HG03565 (cell line): ENCODE results near the gene DHX9.

Experiments used
- ATAC-seq: cut with Tn5 transposase; IDR thresholded peaks from one replicate; pipeline ENCODE4 v1.9.1; 2021; ENCODE audit warnings: mild to moderate bottlenecking, moderate library complexity; ENCODE audit not compliant: unreplicated experiment

DHX9 gene

DNA sequence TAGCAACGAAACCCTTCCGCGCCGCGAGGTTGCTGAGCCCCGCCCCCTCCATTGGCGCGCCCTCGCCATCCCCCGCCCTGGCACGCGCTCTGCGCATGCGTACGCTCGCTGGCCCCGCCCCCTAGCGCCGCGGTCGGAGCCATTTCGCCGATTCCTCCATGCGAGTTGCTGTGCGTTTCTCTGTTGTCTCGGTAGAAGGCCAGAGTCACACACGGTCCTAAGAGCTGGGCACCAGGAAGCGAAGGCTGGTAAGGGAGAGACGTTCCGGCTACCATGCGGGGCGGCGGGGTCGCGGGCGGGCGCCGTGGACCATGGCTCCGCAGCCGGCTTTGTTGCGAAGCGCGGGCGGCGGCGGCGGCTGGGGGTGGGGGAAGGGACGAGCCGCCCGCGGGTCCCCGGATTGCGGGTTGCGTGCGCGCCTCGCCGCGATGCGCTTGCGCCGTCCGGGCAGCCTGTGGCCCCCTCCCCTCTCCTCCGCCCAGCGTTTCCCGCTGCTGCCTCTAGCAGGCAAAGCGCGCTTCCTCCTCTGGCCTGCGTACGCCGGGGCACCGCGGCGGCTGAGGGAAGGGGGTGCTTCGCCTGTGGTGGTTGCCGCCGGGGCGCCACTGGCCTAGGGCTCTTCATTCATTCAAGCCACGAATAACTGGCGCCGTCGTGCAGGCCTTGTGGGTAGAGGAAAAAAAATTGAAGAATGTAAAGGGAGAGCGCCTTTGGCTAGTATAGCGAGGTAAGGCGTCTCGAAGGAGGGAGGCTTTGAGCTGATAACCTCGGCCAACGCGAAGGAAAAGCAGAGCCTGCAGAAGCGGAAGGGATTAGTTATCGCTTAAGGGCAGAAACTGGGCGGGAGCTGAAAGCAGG, at the start of gene DHX9:
Gene DHX9, plus strand, starts transcription at position 139 of the 858 bp plus-strand sequence. CDS start 3,220 bp downstream, outside the sequence.
- peak; percentile 69 for ATAC-seq

DNA sequence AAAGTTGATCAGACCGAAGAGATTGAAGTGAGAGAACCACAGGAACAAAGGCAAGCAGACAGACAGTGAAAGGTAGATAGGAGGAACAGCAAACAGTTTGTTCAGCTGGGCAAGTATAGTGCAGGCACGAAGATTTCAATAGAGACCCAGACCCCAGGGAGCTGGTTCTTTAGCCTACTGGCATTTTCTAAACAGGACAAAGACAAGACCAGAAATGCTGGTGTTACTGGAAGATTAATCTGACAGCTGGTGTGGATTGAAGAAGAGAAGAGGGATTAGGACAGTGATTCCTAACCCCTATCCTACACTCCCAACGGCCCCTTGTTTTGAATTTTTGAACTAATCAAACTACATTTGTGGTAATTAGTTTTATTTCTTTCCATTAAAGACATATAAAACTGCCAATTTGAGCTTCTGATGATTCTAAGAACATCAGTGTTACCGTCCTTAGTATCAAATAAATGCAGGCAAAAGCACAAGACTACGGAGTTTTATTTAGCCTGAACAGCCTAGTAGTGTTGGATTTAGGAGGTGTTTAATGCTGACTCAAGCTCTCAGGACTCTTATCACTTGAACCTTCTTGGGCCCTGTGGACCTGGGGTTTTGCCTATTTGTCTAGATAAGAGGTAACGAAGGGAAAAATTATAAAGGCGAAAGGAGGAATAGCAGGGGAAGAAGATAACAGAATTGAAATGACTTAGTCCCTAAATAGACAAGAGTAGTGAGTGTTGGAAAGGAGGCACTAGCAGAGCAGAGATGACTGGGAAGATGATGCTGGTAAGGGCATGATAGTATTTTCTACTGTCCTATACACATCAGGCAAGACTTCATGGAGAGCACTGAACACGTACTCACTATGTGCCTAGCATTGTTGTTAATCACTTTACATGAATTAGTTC, 47.6 kb upstream of the DHX9 start:
- ATAC-seq: no peak

DNA sequence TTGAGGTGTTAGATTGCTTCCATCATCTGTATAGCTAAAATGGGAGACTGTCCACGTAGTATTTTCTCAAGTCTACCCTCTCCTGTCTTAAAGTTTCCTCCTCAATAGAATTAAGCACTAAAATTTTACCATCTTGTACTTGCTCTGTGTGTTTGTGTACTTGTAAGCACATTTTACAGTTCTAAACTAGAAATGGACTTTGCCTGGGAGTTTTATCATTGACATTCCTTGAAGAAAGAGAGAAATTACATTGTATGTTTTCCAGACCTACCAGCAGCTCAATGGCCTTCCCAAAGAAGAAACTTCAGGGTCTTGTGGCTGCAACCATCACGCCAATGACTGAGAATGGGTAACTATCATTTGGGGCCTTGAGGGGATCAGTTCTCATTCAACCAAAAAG, 45.1 kb upstream of the DHX9 start:
- ATAC-seq: no peak

DNA sequence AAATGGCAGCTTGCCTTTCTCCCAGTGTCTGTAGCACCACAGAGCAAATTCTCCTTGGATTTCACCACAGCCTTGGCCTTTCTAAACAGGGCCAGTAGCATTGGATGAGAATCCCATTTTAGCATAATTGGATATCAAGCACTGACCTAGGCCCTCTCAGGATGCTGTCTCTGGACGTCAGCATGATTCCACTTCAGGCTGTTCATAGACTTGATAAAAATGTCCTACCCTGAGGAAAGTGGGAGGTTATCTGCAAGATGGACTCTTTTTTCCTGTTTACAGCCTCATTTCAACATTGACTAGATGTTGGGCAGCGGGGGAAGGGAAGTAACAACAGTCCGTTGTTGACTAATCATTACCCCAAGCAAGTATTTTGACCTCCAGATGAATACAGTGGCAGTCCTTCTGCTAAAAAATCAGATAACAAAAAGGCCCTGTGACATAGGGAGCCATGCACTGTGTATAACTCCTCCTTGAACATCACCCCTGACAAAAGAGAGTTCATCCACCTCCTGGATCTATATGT, 44.4 kb upstream of the DHX9 start:
- ATAC-seq: no peak

DNA sequence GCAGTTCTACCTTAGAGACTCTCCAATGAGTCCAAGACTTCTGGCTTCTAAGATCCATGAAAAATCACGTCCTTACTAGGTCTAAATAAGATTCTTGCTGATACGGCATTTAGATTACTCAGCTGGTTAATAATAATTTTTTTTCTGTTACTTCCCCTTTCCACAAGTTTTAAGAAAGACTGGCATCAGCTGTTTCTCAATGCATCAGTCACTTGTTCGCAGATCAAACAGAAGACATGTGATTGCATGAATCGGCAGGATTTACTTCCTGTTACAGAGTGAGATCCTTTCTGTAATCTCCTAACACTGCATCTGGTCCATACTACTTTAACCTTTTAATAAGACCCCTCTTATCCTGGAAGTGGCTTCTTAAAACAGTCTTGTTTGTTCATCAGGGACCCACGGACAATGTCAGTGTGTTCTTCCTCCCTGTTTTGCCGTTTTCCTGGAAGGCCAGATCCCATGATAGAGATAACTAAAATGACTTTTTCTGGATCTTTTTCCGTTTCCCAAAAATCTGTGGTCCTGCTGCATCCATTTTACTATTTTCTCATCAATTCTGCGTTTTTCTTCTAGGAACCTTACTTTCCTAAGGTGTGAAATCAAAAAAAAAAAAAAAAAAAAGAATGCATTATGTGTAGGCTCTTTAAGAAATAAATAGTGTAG, 43.5 kb upstream of the DHX9 start:
- no peak for ATAC-seq

DNA sequence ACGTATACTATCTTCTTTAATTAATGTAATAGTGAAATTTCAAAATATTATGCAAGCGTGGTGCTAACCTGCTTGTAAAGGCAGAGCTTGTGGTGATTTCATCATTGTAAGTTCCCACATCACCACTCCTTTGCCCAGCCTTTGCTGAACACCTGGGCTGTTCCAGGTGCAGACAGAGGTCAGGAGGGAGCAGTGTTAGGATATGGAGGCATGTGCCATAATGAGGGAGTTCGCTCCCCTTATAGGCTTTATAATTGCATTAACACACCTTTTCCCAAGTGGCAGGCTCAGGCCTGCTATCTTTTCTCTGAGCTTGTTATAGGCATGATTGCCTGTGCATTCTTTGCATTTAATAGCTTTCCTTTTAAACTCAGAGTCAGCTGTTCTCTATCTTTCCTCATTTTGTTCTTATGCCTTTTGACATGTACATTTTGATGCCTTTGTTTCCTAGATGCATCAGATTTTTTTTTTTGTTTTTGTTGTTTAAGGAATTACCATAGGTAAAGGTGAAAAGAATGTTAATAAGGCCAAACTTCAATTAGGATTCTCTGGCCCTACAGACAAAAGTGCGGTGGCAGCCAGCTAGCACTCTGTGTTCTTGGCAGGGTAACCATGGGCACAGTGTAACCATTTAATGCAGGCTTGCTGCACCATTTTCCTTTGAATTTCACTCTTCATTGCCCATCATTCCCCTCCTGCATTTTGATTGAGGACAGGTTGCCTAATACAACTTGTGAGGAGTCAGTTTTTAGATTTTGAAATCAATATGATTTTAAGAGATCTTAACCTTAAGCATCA, 36.9 kb upstream of the DHX9 start:
- no peak for ATAC-seq

DNA sequence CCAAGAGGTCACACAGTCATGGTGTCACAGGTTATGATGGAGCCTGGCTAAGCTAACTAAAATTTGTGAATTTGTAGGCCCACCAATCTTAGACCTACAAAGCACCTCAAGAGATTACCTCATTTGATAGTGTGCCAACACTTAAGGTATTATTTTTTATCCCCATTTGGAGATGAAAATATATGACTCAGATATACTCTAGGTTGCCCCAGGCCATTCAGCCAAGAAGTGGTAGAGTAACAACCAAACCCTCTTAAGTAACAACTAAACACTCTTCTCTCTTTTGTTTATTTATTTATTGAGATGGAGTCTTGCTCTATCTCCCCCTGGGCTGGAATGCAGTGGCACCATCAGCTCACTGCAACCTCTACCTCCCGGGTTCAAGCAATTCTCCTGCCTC, 35.3 kb upstream of the DHX9 start:
- no peak for ATAC-seq

DNA sequence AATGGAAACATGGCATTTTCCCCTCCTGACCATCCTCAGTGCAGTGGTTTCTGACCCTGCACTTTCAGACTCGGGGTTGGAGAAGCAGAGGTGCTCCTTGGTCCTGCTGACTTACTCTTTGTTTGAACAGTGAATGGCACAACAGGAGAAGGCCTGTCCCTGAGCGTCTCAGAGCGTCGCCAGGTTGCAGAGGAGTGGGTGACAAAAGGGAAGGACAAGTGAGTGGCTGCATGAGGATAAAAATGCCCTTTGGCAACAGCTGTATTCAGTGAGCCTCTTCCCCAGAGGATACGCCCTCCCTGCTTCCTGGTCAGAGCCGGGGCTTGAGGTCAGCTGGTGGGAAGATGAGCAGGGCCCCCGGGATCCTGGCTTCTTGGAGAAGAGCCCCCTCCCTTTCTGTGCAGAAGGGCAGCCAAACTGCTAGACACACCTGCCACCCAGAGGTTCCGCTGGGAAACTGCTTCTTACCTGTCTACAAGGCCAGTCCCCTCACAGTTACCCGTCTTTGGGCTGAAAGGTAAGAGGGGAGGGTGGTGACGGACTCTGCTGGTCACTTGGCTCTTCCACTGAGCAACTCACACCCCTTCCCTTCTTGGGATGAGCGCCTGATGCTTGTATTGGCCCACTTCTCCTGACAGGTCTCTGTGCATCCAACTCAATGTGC, 33.0 kb upstream of the DHX9 start:
- no peak for ATAC-seq

DNA sequence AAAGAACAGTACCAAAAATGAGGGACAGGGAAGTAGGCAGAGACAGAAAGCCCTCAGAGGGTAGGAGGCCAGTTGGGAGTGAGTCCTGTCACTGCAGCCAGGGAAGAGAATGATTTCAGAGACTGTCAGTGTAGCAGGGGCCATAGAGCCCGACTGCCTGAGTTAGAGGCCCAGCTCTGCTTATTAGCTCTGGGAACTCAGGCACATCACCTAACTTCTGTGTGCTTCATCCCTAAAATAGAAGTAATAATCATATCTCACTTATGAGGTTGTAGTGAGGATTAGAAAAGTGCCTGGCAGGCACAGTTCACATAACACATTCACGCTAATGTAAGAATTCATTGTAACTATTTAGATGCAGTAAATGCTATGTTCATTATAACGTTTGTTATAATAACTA, 31.2 kb upstream of the DHX9 start:
- no peak for ATAC-seq

DNA sequence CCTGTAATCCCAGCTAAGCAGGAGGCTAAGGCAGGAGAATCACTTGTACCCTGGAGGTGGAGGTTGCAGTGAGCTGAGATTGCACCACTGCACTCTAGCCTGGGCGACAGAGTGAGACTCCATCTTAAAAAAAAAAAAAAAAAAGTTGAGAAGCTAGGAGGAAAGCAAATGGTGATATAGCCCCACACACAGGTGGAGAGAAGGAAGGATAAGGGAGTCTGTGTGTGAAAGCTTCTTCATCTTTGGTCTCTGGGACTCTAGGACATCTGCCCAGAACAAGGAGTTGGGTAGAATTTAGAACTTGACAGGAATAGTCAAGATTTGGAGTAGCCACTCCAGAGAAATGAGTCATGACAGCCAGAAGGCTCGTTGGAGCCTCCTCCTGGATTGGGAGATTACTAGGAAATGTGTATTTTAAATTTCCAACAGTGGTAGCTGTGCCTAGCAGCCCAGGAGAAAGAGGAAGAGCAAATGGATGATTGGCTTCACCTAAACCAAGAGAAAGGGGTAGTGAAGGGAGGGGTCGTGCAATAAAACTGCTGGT, 29.7 kb upstream of the DHX9 start:
- ATAC-seq: no peak

DNA sequence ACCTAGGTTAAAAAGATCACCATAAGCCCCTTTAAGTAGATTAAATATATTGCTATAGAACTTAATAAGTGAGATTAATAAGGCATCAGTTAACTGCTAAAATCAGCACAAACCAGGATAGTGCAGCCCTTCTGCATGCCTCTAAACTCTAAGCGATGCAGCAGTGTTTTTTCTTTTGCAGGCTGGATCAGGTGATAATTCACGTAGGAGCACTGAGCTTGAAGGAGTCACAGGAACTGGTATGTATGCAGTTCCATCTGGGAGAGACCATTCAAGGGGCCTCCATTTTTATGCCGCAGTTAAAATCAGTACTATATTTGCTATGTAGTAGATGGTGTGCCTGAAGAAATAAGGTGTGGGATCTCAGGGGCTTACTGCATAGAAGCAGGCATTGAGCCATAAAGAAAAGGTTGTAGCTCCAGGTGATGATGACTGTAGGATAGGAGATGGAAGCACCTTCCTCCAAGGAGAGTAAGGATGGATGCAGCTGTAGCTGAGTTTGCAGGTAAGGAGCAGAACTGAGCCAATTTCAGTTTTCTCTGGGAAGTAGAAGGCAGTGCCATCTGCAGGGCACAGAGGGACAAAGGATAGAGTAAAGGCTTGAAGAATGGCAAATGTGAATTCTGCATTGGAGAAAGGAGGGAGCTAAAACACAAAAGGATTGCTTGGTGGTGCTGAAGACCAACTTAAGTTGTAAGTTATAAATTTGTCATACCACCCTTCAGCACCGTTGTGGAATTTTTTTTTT, 27.0 kb upstream of the DHX9 start:
- no peak for ATAC-seq

DNA sequence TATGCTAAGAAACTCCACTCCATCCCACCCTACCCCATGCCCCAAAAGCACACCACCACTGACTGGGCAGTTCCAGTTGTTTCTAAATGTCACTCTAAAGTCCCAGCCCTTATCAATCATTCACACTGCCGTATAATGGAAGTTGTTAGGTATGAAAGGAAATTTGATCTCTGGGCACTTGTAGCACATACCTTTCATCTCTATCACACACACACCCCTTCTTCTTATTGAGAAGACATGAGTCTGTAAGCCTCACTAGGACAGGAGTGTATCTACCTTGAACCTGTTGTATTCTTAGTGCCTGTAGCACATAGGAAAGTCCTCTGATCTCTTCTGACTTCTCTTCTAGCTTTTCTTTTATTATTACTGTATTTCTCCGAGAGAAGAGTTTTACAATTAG, 22.3 kb upstream of the DHX9 start:
- no peak for ATAC-seq

DNA sequence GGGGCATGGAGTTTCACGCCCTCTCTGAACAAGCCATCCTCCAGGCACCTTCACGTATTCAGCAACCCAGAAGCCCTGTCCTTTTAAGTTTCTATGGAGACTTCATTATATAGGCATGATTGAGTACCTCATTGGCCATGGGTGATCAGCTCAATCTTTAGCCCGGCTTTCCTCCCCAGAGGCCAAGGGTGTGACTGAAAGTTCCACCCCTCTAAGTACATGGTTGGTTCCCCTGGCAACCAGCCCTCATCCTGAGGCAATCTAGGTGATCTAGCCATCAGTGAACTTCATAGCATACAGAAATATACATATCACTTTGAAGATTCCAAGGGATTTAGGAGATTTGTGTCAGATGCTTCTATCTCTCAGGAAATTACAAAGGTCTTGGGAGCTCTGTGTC, 21.3 kb upstream of the DHX9 start:
- no peak for ATAC-seq

DNA sequence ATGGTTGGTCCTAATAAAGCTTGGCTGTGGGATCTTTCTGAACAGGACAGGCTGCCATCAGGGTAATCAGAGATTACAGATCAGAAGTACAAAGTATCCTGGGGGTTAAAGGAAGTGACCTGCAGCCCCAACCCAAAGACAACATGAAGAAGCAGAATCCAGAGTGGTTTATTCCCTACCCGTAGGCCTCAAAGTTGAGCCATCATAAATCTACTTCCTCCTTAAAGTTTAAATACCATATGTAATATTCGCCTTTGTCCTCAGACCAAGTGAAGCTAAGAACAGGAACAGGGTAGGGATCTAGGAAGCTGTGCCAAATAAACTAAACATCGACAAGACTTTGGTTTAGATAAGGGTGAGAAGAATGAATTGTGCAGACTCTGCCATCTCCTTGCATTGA, 15.9 kb upstream of the DHX9 start:
- ATAC-seq: no peak

DNA sequence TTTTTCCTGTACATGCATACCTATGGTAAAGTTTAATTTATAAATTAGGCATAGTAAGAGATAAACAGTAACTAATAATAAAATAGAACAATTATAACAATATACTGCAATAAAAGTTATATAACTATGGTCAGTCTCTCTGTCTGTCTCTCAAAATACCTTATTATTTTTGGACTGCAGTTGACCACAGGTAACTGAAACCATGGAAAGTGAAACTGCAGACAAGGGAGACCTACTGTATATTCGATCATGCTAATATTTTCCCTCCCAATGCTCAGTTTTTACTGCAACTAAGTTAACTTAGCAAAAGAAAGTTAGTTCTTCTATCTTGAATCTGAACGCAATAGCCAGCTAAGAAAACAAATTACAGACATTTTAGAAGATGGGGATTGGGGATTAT, 12.3 kb upstream of the DHX9 start:
- ATAC-seq: no peak

DNA sequence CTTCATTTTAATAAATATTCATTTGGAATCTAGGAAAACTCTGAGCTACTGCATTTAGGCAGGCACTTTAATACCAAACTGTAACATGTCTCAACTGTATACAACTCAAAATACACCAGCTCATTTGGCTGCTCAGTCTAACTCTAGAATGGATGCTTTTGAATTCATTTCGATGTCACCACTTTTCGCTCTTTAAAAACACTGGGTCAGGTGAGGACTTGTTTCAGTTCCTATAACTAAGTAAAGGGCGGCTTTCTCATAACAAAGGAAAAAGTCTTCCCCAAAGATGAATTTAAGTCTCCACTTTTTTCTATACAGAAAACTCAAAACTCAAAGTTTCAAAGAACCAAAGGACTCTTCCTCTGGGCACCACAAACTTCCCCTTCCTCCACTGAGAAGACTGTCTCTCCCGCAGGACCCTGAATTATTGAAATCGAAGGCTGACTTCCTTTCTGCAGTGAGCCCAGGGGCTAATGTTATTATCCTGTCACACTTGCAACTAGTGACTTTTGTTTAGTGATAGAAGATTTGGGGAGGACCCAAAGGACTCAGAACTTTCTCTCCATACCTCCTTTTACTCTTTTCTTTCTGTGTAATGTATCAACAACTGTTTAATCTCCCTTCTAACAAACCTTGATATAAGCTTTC, 9.7 kb upstream of the DHX9 start:
- ATAC-seq: no peak

DNA sequence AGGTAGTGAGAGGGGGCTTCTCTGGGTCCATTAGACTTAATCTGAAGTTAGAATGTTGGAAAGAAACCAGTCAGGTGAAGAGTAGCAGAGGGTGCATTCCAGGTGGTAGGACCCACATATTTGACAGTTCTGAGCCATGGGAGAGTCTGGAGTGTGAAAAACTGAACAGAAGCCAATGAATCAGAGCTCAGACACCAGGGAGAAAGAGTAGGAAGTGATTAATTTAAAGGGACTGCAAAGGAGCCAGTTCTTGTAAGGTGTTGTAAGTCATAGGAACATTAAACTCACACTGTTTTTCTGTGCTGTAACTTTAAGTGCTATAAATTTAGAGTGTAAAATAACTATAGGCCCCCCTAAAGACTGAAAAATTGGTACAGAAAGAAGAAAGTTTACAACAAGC, 5.9 kb upstream of the DHX9 start:
- no peak for ATAC-seq

DNA sequence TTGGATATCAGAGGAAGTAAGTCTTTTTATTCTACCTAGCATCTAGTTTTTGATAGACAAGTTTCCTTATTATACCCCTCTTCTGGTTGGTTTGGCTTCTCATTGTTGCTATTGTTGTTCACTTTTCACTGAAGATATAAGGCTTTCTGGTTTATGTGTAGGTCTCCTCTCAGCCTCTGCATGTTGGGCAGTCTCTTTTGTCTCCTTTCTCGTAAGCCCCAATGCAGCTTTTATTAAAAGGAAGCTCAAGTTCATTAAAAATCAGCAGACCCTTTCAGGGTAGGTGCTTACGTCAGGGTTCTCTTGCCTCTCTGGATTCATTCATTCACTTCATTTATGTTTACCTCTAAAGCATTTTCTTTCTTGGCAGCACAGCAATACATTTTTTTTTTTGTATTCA, 4.8 kb upstream of the DHX9 start:
- no peak for ATAC-seq
